ENCODE results near the gene CLDN24.

- no peak for TF ChIP-seq CTCF (IDR thresholded peaks at IDR 0.05)
- TF ChIP-seq ATF3 (CRISPR knock-in tag; conservative IDR thresholded peaks at IDR 0.05), result no peak
- no peak for TF ChIP-seq CREB1 (CRISPR knock-in tag; IDR thresholded peaks at IDR 0.05)
- TF ChIP-seq SMAD4 (CRISPR knock-in tag; IDR thresholded peaks at IDR 0.05), result no peak
- TF ChIP-seq ZNF512 (CRISPR knock-in tag; IDR thresholded peaks at IDR 0.05; ENCODE audit: borderline replicate concordance), result no peak
- no peak for TF ChIP-seq ZNF121 (CRISPR knock-in tag; IDR thresholded peaks at IDR 0.05)
- TF ChIP-seq NR3C1 (CRISPR knock-in tag; conservative IDR thresholded peaks at IDR 0.05; ENCODE audit: low read depth), result no peak
- TF ChIP-seq, protein P1, sequence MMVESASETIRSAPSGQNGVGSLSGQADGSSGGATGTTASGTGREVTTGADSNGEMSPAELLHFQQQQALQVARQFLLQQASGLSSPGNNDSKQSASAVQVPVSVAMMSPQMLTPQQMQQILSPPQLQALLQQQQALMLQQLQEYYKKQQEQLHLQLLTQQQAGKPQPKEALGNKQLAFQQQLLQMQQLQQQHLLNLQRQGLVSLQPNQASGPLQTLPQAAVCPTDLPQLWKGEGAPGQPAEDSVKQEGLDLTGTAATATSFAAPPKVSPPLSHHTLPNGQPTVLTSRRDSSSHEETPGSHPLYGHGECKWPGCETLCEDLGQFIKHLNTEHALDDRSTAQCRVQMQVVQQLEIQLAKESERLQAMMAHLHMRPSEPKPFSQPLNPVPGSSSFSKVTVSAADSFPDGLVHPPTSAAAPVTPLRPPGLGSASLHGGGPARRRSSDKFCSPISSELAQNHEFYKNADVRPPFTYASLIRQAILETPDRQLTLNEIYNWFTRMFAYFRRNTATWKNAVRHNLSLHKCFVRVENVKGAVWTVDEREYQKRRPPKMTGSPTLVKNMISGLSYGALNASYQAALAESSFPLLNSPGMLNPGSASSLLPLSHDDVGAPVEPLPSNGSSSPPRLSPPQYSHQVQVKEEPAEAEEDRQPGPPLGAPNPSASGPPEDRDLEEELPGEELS (CRISPR knock-in tag; IDR thresholded peaks at IDR 0.05), result no peak
- no peak for TF ChIP-seq ZNF138 (CRISPR knock-in tag; conservative IDR thresholded peaks at IDR 0.05)
- TF ChIP-seq, protein P2, sequence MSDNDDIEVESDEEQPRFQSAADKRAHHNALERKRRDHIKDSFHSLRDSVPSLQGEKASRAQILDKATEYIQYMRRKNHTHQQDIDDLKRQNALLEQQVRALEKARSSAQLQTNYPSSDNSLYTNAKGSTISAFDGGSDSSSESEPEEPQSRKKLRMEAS (CRISPR knock-in tag; IDR thresholded peaks at IDR 0.05), result no peak
- no peak for TF ChIP-seq ELF4 (CRISPR knock-in tag; IDR thresholded peaks at IDR 0.05; ENCODE audit: low read depth)
Measured at GRCh38 chr4:183345261-183345660, 23.0 kb upstream of the CLDN24 start.
